ENCODE results near the gene FCN2. TPM values are rescaled to one million over a fixed set of nuclear protein-coding genes. Genes with fewer than 3 reads are reported as not detected.

FCN2 gene
- total RNA-seq, 1 donor from 2014 or later: not detected

DNA sequence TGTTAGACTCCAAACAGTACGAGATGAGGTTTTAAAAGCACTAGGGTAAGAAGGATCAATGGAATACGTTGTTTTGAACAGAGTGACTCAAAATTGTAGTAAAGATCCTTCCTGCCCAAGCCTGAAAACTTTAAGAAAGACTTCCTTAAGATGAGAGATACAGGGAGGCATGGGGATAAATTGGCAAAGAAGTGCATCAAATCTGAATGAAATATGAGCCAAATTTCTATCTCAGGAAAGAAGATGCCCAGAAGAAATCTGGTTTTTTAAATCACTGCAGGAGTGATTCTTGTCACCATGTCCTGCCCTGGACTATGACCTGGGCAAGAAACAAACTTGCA, 14.9 kb downstream of the FCN2 start:
- H3K27ac Mint-ChIP-seq: no peak overlapping the region
- peaks cover 2% of the 10 kb centered on the region for H3K27me3 Mint-ChIP-seq (ENCODE audit: insufficient read depth, low read depth)
- peaks cover 16% of the 10 kb centered on the region for H3K9me3 Mint-ChIP-seq
- Histone ChIP-seq H3K79me2 (ENCODE audit: low read depth) (no peaks in the 10 kb centered on the region), H3K4me2 (no peak overlapping the region), H2AFZ (replicated peaks) (no peak overlapping the region), H4K20me1 (ENCODE audit: low read depth) (no peaks in the 10 kb centered on the region), H3K9ac (no peak overlapping the region), H3K36me3 (no peaks in the 10 kb centered on the region), H3K9me3 (ENCODE audit: low read depth) (no peaks in the 10 kb centered on the region), H3K4me3 (no peak overlapping the region), H3K27ac (no peak overlapping the region), H3K4me1 (no peaks in the 10 kb centered on the region), H3K27me3 (no peaks in the 10 kb centered on the region), H3F3A (ENCODE audit: low read depth) (no peaks in the 10 kb centered on the region)
- no peak overlapping the region for H3K4me3 Mint-ChIP-seq
- no peak for TF ChIP-seq EZH2phosphoT487 (IDR thresholded peaks at IDR 0.05)
- TF ChIP-seq, protein P1, sequence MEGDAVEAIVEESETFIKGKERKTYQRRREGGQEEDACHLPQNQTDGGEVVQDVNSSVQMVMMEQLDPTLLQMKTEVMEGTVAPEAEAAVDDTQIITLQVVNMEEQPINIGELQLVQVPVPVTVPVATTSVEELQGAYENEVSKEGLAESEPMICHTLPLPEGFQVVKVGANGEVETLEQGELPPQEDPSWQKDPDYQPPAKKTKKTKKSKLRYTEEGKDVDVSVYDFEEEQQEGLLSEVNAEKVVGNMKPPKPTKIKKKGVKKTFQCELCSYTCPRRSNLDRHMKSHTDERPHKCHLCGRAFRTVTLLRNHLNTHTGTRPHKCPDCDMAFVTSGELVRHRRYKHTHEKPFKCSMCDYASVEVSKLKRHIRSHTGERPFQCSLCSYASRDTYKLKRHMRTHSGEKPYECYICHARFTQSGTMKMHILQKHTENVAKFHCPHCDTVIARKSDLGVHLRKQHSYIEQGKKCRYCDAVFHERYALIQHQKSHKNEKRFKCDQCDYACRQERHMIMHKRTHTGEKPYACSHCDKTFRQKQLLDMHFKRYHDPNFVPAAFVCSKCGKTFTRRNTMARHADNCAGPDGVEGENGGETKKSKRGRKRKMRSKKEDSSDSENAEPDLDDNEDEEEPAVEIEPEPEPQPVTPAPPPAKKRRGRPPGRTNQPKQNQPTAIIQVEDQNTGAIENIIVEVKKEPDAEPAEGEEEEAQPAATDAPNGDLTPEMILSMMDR (IDR thresholded peaks at IDR 0.05): no peak
- no peak for TF ChIP-seq EZH2 (IDR thresholded peaks at IDR 0.05)
- no peaks in the 10 kb centered on the region for H3K36me3 Mint-ChIP-seq
- H3K4me1 Mint-ChIP-seq: no peaks in the 10 kb centered on the region
- no peak for DNase-seq (ENCODE audit: low spot score)

DNA sequence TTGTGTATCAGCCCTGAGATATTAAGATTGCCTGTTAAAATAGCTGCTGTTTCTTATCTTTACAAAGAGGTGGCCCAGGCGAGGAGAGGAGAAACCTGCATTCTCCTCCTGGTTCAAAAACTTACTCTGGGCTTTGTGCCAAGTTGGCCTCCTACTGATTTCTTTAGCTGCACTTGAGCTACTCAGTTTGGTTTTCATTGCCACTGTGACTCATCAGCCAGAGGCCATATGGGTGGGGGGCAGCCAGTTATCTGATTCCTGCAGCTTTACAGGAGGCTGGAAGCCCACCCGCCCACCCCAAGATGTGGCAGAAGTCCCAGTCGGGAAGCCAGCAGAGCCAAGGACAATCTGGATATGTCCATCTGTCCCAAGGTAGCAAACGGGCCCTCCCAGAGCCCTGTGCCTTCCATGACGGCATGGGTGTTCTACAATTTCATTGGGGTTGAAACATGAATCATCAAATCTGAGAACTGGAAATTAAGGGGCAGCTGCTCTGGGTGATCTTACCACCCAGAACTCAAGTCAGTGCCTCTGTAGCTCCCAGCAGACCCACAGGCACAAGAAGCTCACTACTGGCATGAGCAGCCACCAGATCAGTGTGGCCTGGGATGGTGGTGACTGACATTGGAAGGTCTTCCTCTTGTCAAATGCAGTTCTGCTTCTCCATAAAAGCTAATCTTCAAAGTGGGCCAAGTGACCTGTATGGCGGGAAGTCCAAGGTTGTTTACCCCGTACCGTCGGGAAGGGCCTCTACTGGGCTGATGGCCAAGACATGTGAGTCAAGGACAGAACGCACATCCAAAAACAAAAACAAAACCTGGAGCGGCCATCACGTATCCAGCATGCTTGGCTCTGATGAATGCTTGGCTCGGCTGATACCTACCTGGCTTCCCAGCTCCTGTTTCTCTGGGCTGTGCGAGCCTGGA, 15.6 kb downstream of the FCN2 start:
- DNase-seq (ENCODE audit: low spot score): no peak
- no peak overlapping the region for H3K27ac ChIP-seq
- H3K27ac Mint-ChIP-seq: no peak overlapping the region

DNA sequence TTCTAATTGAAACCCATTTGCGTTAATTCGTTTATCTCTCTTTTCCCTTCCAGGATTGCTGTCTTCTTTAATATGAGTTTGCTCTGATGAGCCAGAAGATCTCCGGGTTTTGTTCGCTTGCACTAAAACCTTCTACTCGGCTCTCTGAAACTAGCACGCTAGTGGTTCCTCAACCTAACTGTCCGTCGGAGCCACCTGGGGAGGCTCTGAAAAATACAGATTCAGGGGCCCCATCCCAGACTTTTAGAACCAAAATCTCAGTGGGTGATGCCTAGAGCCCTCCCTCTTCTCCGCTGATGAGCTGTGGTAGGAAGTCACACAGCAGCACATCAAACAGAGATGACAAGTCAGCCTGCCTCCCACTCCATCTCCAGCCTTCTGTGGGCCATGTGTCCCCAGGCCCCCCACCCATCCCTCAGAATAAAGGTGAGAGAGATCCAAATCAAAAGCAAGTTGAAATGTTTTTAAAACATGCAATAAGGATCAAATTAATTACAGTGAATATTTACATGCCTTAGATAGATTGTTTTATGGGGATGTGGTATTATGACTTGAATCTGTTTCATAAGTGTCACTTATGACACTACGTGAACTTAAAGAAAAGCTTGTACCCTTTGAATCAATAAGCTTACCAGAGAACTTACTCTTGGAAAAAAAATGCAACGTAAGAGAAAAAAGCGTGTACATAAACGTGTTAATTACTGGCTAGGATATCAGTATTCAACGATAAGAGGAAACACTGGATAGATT, 16.4 kb downstream of the FCN2 start:
- no peaks in the 10 kb centered on the region for H3K79me2 ChIP-seq (ENCODE audit: low read depth)
- H3K27me3 ChIP-seq: no peaks in the 10 kb centered on the region
- Mint-ChIP-seq H3K36me3 (no peaks in the 10 kb centered on the region), H3K4me1 (no peaks in the 10 kb centered on the region), H3K4me3 (no peak overlapping the region), H3K9me3 (peaks cover 16% of the 10 kb centered on the region), H3K27me3 (ENCODE audit: insufficient read depth, low read depth) (peaks cover 2% of the 10 kb centered on the region), H3K27ac (no peak overlapping the region)
- H3K4me2 ChIP-seq: no peak overlapping the region
- H3K36me3 ChIP-seq: no peaks in the 10 kb centered on the region
- no peak overlapping the region for H2AFZ ChIP-seq (replicated peaks)
- no peak overlapping the region for H3K4me3 ChIP-seq
- DNase-seq (ENCODE audit: low spot score): no peak
- TF ChIP-seq, protein P1 (IDR thresholded peaks at IDR 0.05): no peak
- TF ChIP-seq EZH2phosphoT487 (IDR thresholded peaks at IDR 0.05) (no peak), EZH2 (IDR thresholded peaks at IDR 0.05) (no peak)
- H3K27ac ChIP-seq: no peak overlapping the region
- no peaks in the 10 kb centered on the region for H3K9me3 ChIP-seq (ENCODE audit: low read depth)
- H3K9ac ChIP-seq: no peak overlapping the region
- no peaks in the 10 kb centered on the region for H3K4me1 ChIP-seq
- no peaks in the 10 kb centered on the region for H3F3A ChIP-seq (ENCODE audit: low read depth)
- H4K20me1 ChIP-seq (ENCODE audit: low read depth): no peaks in the 10 kb centered on the region

More for the DNA sequence above, 15.6 kb downstream of the FCN2 start:
- TF ChIP-seq, protein P1 (IDR thresholded peaks at IDR 0.05): no peak
- TF ChIP-seq EZH2 (IDR thresholded peaks at IDR 0.05) (no peak), EZH2phosphoT487 (IDR thresholded peaks at IDR 0.05) (no peak)
- Histone ChIP-seq H3K9ac (no peak overlapping the region), H2AFZ (replicated peaks) (no peak overlapping the region), H3K4me1 (no peaks in the 10 kb centered on the region), H3K27me3 (no peaks in the 10 kb centered on the region), H3K9me3 (ENCODE audit: low read depth) (no peaks in the 10 kb centered on the region), H3K36me3 (no peaks in the 10 kb centered on the region), H4K20me1 (ENCODE audit: low read depth) (no peaks in the 10 kb centered on the region), H3K4me2 (no peak overlapping the region), H3F3A (ENCODE audit: low read depth) (no peaks in the 10 kb centered on the region), H3K79me2 (ENCODE audit: low read depth) (no peaks in the 10 kb centered on the region), H3K4me3 (no peak overlapping the region)
- Mint-ChIP-seq H3K4me3 (no peak overlapping the region), H3K36me3 (no peaks in the 10 kb centered on the region), H3K27me3 (ENCODE audit: insufficient read depth, low read depth) (peaks cover 2% of the 10 kb centered on the region), H3K4me1 (no peaks in the 10 kb centered on the region), H3K9me3 (peaks cover 16% of the 10 kb centered on the region)

Measured in neural progenitor cell (in vitro differentiated cells).